Heart right ventricle (tissue), 16 donors: ENCODE results near the gene GNL2. TPM values are rescaled to one million over a fixed set of nuclear protein-coding genes. Genes with fewer than 3 reads are reported as not detected.
A peak's percentile ranks its signal among the peaks of the same experiment; 100 is the strongest.
"Not testable (repeated sequence)": the region's sequence is repeated elsewhere in the genome, so short reads cannot be mapped to it uniquely, and the experiment has no call there.

ENCODE experiments used
- ATAC-seq, 8 donors: fragments of 200-7000 bp; cut with Tn5 transposase; one replicate each; pipeline ENCODE4 v1.9.1; 2020; ENCODE audit warnings: mild to moderate bottlenecking in 8 of 8, moderate library complexity in 8 of 8, moderate number of reproducible peaks in 1 of 8
- DNase-seq, 2 donors: peaks; one replicate each; pipeline ENCODE4 v3.0.0-alpha.2; 2020
- H3K27ac ChIP-seq, 10 donors: fragments of 200-600 bp; sonication (generic) in 2 of 10; one replicate each; pipeline versions ENCODE4 v1.5.0 to v1.8.0; 2020 to 2022; ENCODE audit warnings: mild to moderate bottlenecking in 3 of 10
- H3K27me3 ChIP-seq, 7 donors: fragments of 200-600 bp; one replicate each; pipeline ENCODE4 v1.8.0; 2021 to 2022; ENCODE audit warnings: mild to moderate bottlenecking in 2 of 7
- H3K36me3 ChIP-seq, 9 donors: fragments of 200-600 bp; sonication (generic) in 1 of 9; one replicate each; pipeline versions ENCODE4 v1.5.0 to v1.8.0; 2020 to 2022; ENCODE audit warnings: mild to moderate bottlenecking in 2 of 9
- H3K4me1 ChIP-seq, 9 donors: fragments of 200-600 bp; sonication (generic) in 1 of 9; one replicate each; pipeline versions ENCODE4 v1.5.0 to v1.8.0; 2020 to 2022; ENCODE audit warnings: mild to moderate bottlenecking in 4 of 9
- H3K4me3 ChIP-seq, 10 donors: fragments of 200-600 bp; sonication (generic) in 2 of 10; one replicate each; pipeline versions ENCODE4 v1.5.0 to v1.8.0; 2020 to 2022; ENCODE audit warnings: mild to moderate bottlenecking in 7 of 10, moderate library complexity in 2 of 10
- H3K9me3 ChIP-seq, 11 donors: fragments of 200-600 bp in 10 of 11; sonication (generic) in 2 of 11; one replicate each; pipeline versions ENCODE4 v1.5.0 to v1.8.0; 2013 to 2022; ENCODE audit warnings: mild to moderate bottlenecking in 2 of 11, control low read depth in 1 of 11, moderate library complexity in 1 of 11
- CTCF ChIP-seq, 9 donors: fragments of 200-600 bp; sonication (generic) in 2 of 9; IDR thresholded peaks; one replicate each; pipeline versions ENCODE4 v1.5.0 to v1.8.0; 2021 to 2022; ENCODE audit warnings: antibody characterized with exemption in 9 of 9, mild to moderate bottlenecking in 5 of 9, moderate library complexity in 1 of 9
- WGBS, 2 donors: extraction: QIAGEN DNeasy Blood & Tissue Kit; methylation state at CpG; one replicate each; pipeline ENCODE4 v1.1.7; 2013; ENCODE audit warnings: inconsistent platforms in 1 of 2; 5-methylcytosine and 5-hydroxymethylcytosine counted together
- intact Hi-C, 10 donors: fragments of 100-400 bp; cut with DNase I; formaldehyde crosslinking; loops; one replicate each; pipeline versions ENCODE4 v1.11.1 to v1.14.2; 2022
- polyA plus RNA-seq, 2 donors: library from polyadenylated mRNA; stranded (reverse); fragments of 200-250 nt; gene quantifications; one replicate each; pipeline ENCODE4 v1.2.3, GENCODE V29; 2013
- total RNA-seq, 10 donors: library from RNA; stranded (reverse); fragmentation: NEBNext Ultra II Directional in 3 of 10; extraction: Animal tissue kit (Norgen Biotek cat#: 25700) in 3 of 10; gene quantifications; one replicate each; pipeline versions ENCODE4 v1.2.1 to v1.2.4, GENCODE V29; 2021 to 2023
- donor health status: Arrhythmogenic right ventricular cardiomyopathy.
- donor health status: ischemic (EF 13 %, LVEDD 7.1; RV severe dilation, severe dysfunction).
- donor health status: healthy with polysubstance abuse.
- donor health status: DM: no; HTN: yes; CAD: no.
- donor health status: DM: no; HTN: no; CAD: no.
- donor health status: ischemic (EF 25% LVEDD 6.9; RV normal size, moderate dysfunction).
- donor health status: ischemic (EF 25% LVEDD 5.7; RV mildly dilated, moderate dysfunction).
- donor health status: healthy.
- donor health status: DM: yes; HTN: yes; CAD: no.
- donor health status: Ischemic cardiomyopathy.
- donor health status: ischemic (EF 35%, LVEDD 5.7; RV mildly dilated, moderate dysfunction).
- donor health status: nonischemic (EF 11% LVEDD 7.7; RV severe dilation, severe dysfunction).
- donor health status: DM: yes; HTN: yes; CAD: no.
- donor health status: PGD.
- donor health status: ischemic (EF 29% LVEDD 5.4; RV normal size, mild dysfunction).
- donor health status: nonischemic (EF 23%, LVEDD 6.1; RV moderate dilation, normal function).

The GNL2 gene
- total and polyA plus RNA-seq, 12 donors = 20.2 to 196 (median 23.1) TPM

GRCh38 chr1:37533317-37534093 is 62.2 kb downstream of the GNL2 start:
- Histone ChIP-seq H3K4me1 (peaks cover 0 to 21% (median 8%) of the 10 kb centered on the region in 9 donors), H3K4me3 (no peak overlapping the region), H3K27ac (peak overlapping the region in 5 of 10 donors; percentile 11 to 75 (median 56)), H3K36me3 (peaks cover 0 to 51% (median 19%) of the 10 kb centered on the region in 9 donors), H3K9me3 (no peaks in the 10 kb centered on the region), H3K27me3 (no peaks in the 10 kb centered on the region)
- intact Hi-C loops = no loop called here
- ATAC-seq (peak in 2 of 8 donors; percentile 19 to 31), DNase-seq (no peak)
- 95 to 96% methylated on average over 4 of the region's 4 CpGs for WGBS, 2 donors
- no peak for TF ChIP-seq CTCF (IDR thresholded peaks at IDR 0.05)

GRCh38 chr1:37532418-37533156 is 63.1 kb downstream of the GNL2 start:
- H3K4me3 ChIP-seq, H3K9me3 ChIP-seq, ATAC-seq, intact Hi-C loops, H3K27me3 ChIP-seq, H3K27ac ChIP-seq, DNase-seq: not testable (repeated sequence)
- Histone ChIP-seq H3K4me1 (peaks cover 0 to 21% (median 8%) of the 10 kb centered on the region in 9 donors), H3K36me3 (peaks cover 0 to 42% (median 16%) of the 10 kb centered on the region in 9 donors)
- WGBS, 2 donors = 94% methylated on average over 4 of the region's 4 CpGs

GRCh38 chr1:37529888-37530287 is 65.8 kb downstream of the GNL2 start:
- Histone ChIP-seq H3K36me3 (peaks cover 0 to 15% (median 0%) of the 10 kb centered on the region in 9 donors), H3K4me1 (peaks cover 0 to 14% (median 8%) of the 10 kb centered on the region in 9 donors)
- DNase-seq, H3K4me3 ChIP-seq, ATAC-seq, H3K27me3 ChIP-seq, H3K27ac ChIP-seq, intact Hi-C loops, H3K9me3 ChIP-seq: not testable (repeated sequence)
- WGBS, 2 donors = 83 to 92% methylated on average over 1 of the region's 1 CpG

- H3K27ac ChIP-seq = no peak overlapping the region
- no peak for TF ChIP-seq CTCF (IDR thresholded peaks at IDR 0.05)
- ATAC-seq (no peak), DNase-seq (no peak)
- no peaks in the 10 kb centered on the region for H3K9me3 ChIP-seq
- peaks cover 0 to 9% (median 4%) of the 10 kb centered on the region in 9 donors for H3K4me1 ChIP-seq
- H3K27me3 ChIP-seq = peaks cover 0 to 5% (median 0%) of the 10 kb centered on the region in 7 donors
- peak overlapping the region in 1 of 10 donors; percentile 24 for H3K4me3 ChIP-seq
- intact Hi-C loops = loop anchor here in 2 of 10 donors (10.0 kb wide), 1 partner anchor 75 kb away; the partner anchor contains the start of gene GNL2 (in 2 of the 2)
- no peaks in the 10 kb centered on the region for H3K36me3 ChIP-seq
These were observed 76.1 kb downstream of the GNL2 start for GRCh38 chr1:37519613-37520012.

GRCh38 chr1:37518929-37519328 is 76.8 kb downstream of the GNL2 start:
- peak overlapping the region in 1 of 10 donors; percentile 24 for H3K4me3 ChIP-seq
- not testable (repeated sequence) for H3K27ac ChIP-seq, H3K27me3 ChIP-seq, H3K4me1 ChIP-seq, DNase-seq, H3K36me3 ChIP-seq, H3K9me3 ChIP-seq, ATAC-seq
- 76 to 82% methylated on average over 15 of the region's 15 CpGs for WGBS, 2 donors
- intact Hi-C loops = loop anchor here in 2 of 10 donors (10.0 kb wide), 1 partner anchor 76 kb away; the partner anchor contains the start of gene GNL2 (in 2 of the 2)

- H3K4me3 ChIP-seq, DNase-seq, ATAC-seq, H3K9me3 ChIP-seq, H3K27ac ChIP-seq, H3K36me3 ChIP-seq, H3K27me3 ChIP-seq: not testable (repeated sequence)
- H3K4me1 ChIP-seq = peaks cover 6 to 16% (median 11%) of the 10 kb centered on the region in 9 donors
- intact Hi-C loops = loop anchor here in 2 of 10 donors (10.0 kb wide), 1 partner anchor 77 kb away; the partner anchor contains the start of gene GNL2 (in 2 of the 2)
- WGBS, 2 donors = 92 to 94% methylated on average over 12 to 21 of the region's 31 CpGs
These were observed 77.5 kb downstream of the GNL2 start for GRCh38 chr1:37518241-37518640.
